Uterus (tissue), 4 donors: ENCODE results near the gene OTX2. TPM values are rescaled to one million over a fixed set of nuclear protein-coding genes. Genes with fewer than 3 reads are reported as not detected.

ENCODE experiments used
- DNase-seq, 2 donors: peaks; one replicate each; pipeline ENCODE4 v3.0.0-alpha.2; 2019 to 2020
- H3K27ac ChIP-seq, 2 donors: fragments of 200-600 bp; sonication (generic); 1 replicate in 1 of 2; 2 replicates in 1 of 2; pipeline ENCODE4 v1.5.1; 2016 to 2018
- H3K27me3 ChIP-seq, 2 donors: fragments of 200-600 bp; sonication (generic); one replicate each; pipeline ENCODE4 v1.5.1; 2018 to 2019; ENCODE audit warnings: control low read depth in 1 of 2
- H3K36me3 ChIP-seq, 2 donors: fragments of 200-600 bp; sonication (generic); one replicate each; pipeline ENCODE4 v1.5.1; 2019; ENCODE audit warnings: control low read depth in 1 of 2
- H3K4me1 ChIP-seq, 2 donors: fragments of 200-600 bp; sonication (generic); one replicate each; pipeline ENCODE4 v1.5.1; 2018 to 2019; ENCODE audit warnings: control low read depth in 1 of 2
- H3K4me3 ChIP-seq, 2 donors: fragments of 200-600 bp; sonication (generic); 1 replicate in 1 of 2; 2 replicates in 1 of 2; pipeline ENCODE4 v1.5.1; 2018 to 2019; ENCODE audit warnings: mild to moderate bottlenecking in 1 of 2
- H3K9me3 ChIP-seq, 2 donors: fragments of 200-600 bp; sonication (generic); one replicate each; pipeline ENCODE4 v1.5.1; 2019; ENCODE audit warnings: control low read depth in 1 of 2
- CTCF ChIP-seq, 4 experiments: fragments of 200-600 bp in 2 of 4; fragments of 450-650 bp in 2 of 4; sonication (generic) in 2 of 4; IDR thresholded peaks; one replicate each; pipeline ENCODE4 v1.5.1; 2016 to 2019; ENCODE audit warnings: antibody characterized with exemption in 4 of 4, mild to moderate bottlenecking in 2 of 4, moderate library complexity in 1 of 4
- POLR2A ChIP-seq, 2 donors: fragments of 450-650 bp; IDR thresholded peaks; one replicate each; pipeline ENCODE4 v1.6.1; 2016; ENCODE audit warnings: antibody characterized with exemption in 2 of 2, mild to moderate bottlenecking in 1 of 2, moderate library complexity in 1 of 2
- intact Hi-C: fragments of 100-400 bp; cut with DNase I; formaldehyde crosslinking; loops from one replicate; pipeline ENCODE4 v1.15.1; 2023; ENCODE audit warnings: low total_unique reads
- total RNA-seq, 4 donors: library from RNA; depleted of rRNA in 3 of 4; stranded (reverse); fragments of >200 nt in 3 of 4; gene quantifications; one replicate each; pipeline versions ENCODE4 v1.1.0 to v1.2.4, GENCODE V29; 2014 to 2023
- donor health status: DM: yes; HTN: yes; CAD: no.

The OTX2 gene
- total RNA-seq, 4 donors from 2014 or later, result not detected

- TF ChIP-seq POLR2A (IDR thresholded peaks at IDR 0.05) (no peak), CTCF (IDR thresholded peaks at IDR 0.05) (no peak)
- H3K27me3 ChIP-seq, result no peaks in the 10 kb centered on the region
- H3K27ac ChIP-seq, result no peak overlapping the region
- intact Hi-C loops, result no loop called here
- no peaks in the 10 kb centered on the region for H3K36me3 ChIP-seq
- no peak for DNase-seq
- no peaks in the 10 kb centered on the region for H3K9me3 ChIP-seq
- no peaks in the 10 kb centered on the region for H3K4me1 ChIP-seq
- H3K4me3 ChIP-seq, result no peak overlapping the region
These were observed 37.0 kb upstream of the OTX2 start for GRCh38 chr14:56846970-56847930.

- DNase-seq, result no peak
- intact Hi-C loops, result no loop called here
- no peak overlapping the region for H3K27ac ChIP-seq
- TF ChIP-seq CTCF (IDR thresholded peaks at IDR 0.05) (no peak), POLR2A (IDR thresholded peaks at IDR 0.05) (no peak)
- H3K4me3 ChIP-seq, result no peak overlapping the region
- no peaks in the 10 kb centered on the region for H3K36me3 ChIP-seq
- H3K9me3 ChIP-seq, result no peaks in the 10 kb centered on the region
- H3K27me3 ChIP-seq, result no peaks in the 10 kb centered on the region
- H3K4me1 ChIP-seq, result no peaks in the 10 kb centered on the region
These were observed 34.2 kb upstream of the OTX2 start for GRCh38 chr14:56844406-56845002.

- Histone ChIP-seq H3K4me1 (no peaks in the 10 kb centered on the region), H3K9me3 (no peaks in the 10 kb centered on the region), H3K4me3 (no peak overlapping the region), H3K27ac (no peak overlapping the region), H3K27me3 (no peaks in the 10 kb centered on the region), H3K36me3 (no peaks in the 10 kb centered on the region)
- intact Hi-C loops, result no loop called here
- DNase-seq, result no peak
- TF ChIP-seq CTCF (IDR thresholded peaks at IDR 0.05), result no peak
These were observed 31.3 kb upstream of the OTX2 start for GRCh38 chr14:56841611-56842010.

GRCh38 chr14:56840221-56840620, 29.9 kb upstream of the OTX2 start:
- H3K4me1 ChIP-seq, result no peaks in the 10 kb centered on the region
- intact Hi-C loops, result no loop called here
- no peak overlapping the region for H3K4me3 ChIP-seq
- no peak overlapping the region for H3K27ac ChIP-seq
- no peak for DNase-seq
- TF ChIP-seq CTCF (IDR thresholded peaks at IDR 0.05) (no peak), POLR2A (IDR thresholded peaks at IDR 0.05) (no peak)
- no peaks in the 10 kb centered on the region for H3K27me3 ChIP-seq
- no peaks in the 10 kb centered on the region for H3K9me3 ChIP-seq
- no peaks in the 10 kb centered on the region for H3K36me3 ChIP-seq

- no peak for DNase-seq
- intact Hi-C loops, result no loop called here
- Histone ChIP-seq H3K9me3 (no peaks in the 10 kb centered on the region), H3K4me1 (no peaks in the 10 kb centered on the region), H3K4me3 (no peak overlapping the region), H3K27me3 (no peaks in the 10 kb centered on the region), H3K27ac (no peak overlapping the region), H3K36me3 (no peaks in the 10 kb centered on the region)
- no peak for TF ChIP-seq POLR2A (IDR thresholded peaks at IDR 0.05)
- no peak for TF ChIP-seq CTCF (IDR thresholded peaks at IDR 0.05)
These were observed 18.9 kb upstream of the OTX2 start for GRCh38 chr14:56829151-56829550.
